ENCODE measurements around the gene RNASEH2A. TPM values are rescaled to one million over a fixed set of nuclear protein-coding genes. Genes with fewer than 3 reads are reported as not detected.

RNASEH2A gene
- total and polyA plus RNA-seq, 2 of the 13 experiments (the other 11 are each of a cell fraction or from before 2014, with no cell fraction given): 25.1 to 35.8 TPM

GRCh38 chr19:12792051-12792852 lies 14.1 kb upstream of the RNASEH2A start (continued):
- peak; percentile 58; the same call in 1 of the 2 replicates for TF ChIP-seq PRDM15 (CRISPR knock-in tag; IDR thresholded peaks at IDR 0.05)
- peak; percentile 54; the same call in 1 of the 2 replicates for TF ChIP-seq MXD3 (CRISPR knock-in tag; IDR thresholded peaks at IDR 0.05)
- TF ChIP-seq ZFP1 (CRISPR knock-in tag; IDR thresholded peaks at IDR 0.05): no peak
- TF ChIP-seq NFYC (CRISPR knock-in tag; IDR thresholded peaks at IDR 0.05): no peak
- TF ChIP-seq HNRNPUL1 (IDR thresholded peaks at IDR 0.05; ENCODE audit: low read depth, low read length): no peak
- no peak for TF ChIP-seq TOPORS (CRISPR knock-in tag; IDR thresholded peaks at IDR 0.05)
- no peak for TF ChIP-seq ZBTB44 (CRISPR knock-in tag; IDR thresholded peaks at IDR 0.05)
- no peak for TF ChIP-seq ARNT (IDR thresholded peaks at IDR 0.05)
- no peak for TF ChIP-seq ZNF7 (CRISPR knock-in tag; IDR thresholded peaks at IDR 0.05)
- no peak for TF ChIP-seq ARID2 (CRISPR knock-in tag; IDR thresholded peaks at IDR 0.05; ENCODE audit: borderline replicate concordance)
- no peak for TF ChIP-seq ZFP41 (CRISPR knock-in tag; IDR thresholded peaks at IDR 0.05; ENCODE audit: borderline replicate concordance)
- no peak for TF ChIP-seq ZNF841 (CRISPR knock-in tag; IDR thresholded peaks at IDR 0.05; ENCODE audit: borderline replicate concordance)
- TF ChIP-seq ZBTB7A (CRISPR knock-in tag; IDR thresholded peaks at IDR 0.05): 0 out of 2 replicates have a peak, but pooled peaks have one; percentile 23
- TF ChIP-seq ZNF724P (CRISPR knock-in tag; IDR thresholded peaks at IDR 0.05; ENCODE audit: borderline replicate concordance): no peak
- TF ChIP-seq AHR (CRISPR knock-in tag; IDR thresholded peaks at IDR 0.05): no peak
- no peak for TF ChIP-seq PCBP1 (IDR thresholded peaks at IDR 0.05; ENCODE audit: borderline replicate concordance, low read depth, low read length)
- no peak for TF ChIP-seq ZNF207 (IDR thresholded peaks at IDR 0.05; ENCODE audit: borderline replicate concordance)
- TF ChIP-seq SRY (CRISPR knock-in tag; IDR thresholded peaks at IDR 0.05): no peak; the same call in none of the 2 replicates
- TF ChIP-seq ZNF33B (CRISPR knock-in tag; IDR thresholded peaks at IDR 0.05): no peak; the same call in 1 of the 2 replicates
- TF ChIP-seq MXD1 (CRISPR knock-in tag; IDR thresholded peaks at IDR 0.05): peak; percentile 89
- TF ChIP-seq FOXO1 (CRISPR knock-in tag; IDR thresholded peaks at IDR 0.05): 0 out of 2 replicates have a peak, but pooled peaks have one; percentile 29
- no peak; the same call in 1 of the 2 replicates for TF ChIP-seq ZBTB43 (CRISPR knock-in tag; conservative IDR thresholded peaks at IDR 0.05)
